Vagina (tissue), 2 donors: ENCODE data around the gene SCUBE1. TPM values are rescaled to one million over a fixed set of nuclear protein-coding genes. Genes with fewer than 3 reads are reported as not detected.

ENCODE experiments used
- DNase-seq, 2 donors: peaks; one replicate each; pipeline ENCODE4 v3.0.0-alpha.2; 2017; ENCODE audit errors: extremely low spot score in 2 of 2
- H3K27ac ChIP-seq: fragments of 200-600 bp; sonication (generic); one replicate; pipeline ENCODE4 v1.5.1; 2019
- H3K27me3 ChIP-seq: fragments of 200-600 bp; sonication (generic); one replicate; pipeline ENCODE4 v1.5.1; 2019
- H3K36me3 ChIP-seq, 2 donors: fragments of 200-600 bp; sonication (generic); one replicate each; pipeline ENCODE4 v1.5.1; 2017 to 2019
- H3K4me1 ChIP-seq: fragments of 200-600 bp; sonication (generic); one replicate; pipeline ENCODE4 v1.5.1; 2019
- H3K4me3 ChIP-seq, 2 donors: fragments of 200-600 bp; sonication (generic); 1 replicate in 1 of 2; 2 replicates in 1 of 2; pipeline ENCODE4 v1.5.1; 2016 to 2019
- H3K9me3 ChIP-seq: fragments of 200-600 bp; sonication (generic); one replicate; pipeline ENCODE4 v1.5.1; 2019
- CTCF ChIP-seq, 3 experiments: fragments of 450-650 bp in 2 of 3; fragments of 200-600 bp in 1 of 3; sonication (generic) in 1 of 3; IDR thresholded peaks; one replicate each; pipeline ENCODE4 v1.5.1; 2017 to 2019; ENCODE audit warnings: antibody characterized with exemption in 3 of 3, mild to moderate bottlenecking in 2 of 3, moderate library complexity in 2 of 3
- POLR2A ChIP-seq, 2 donors: fragments of 450-650 bp; IDR thresholded peaks; one replicate each; pipeline ENCODE4 v1.6.1; 2017; ENCODE audit warnings: antibody characterized with exemption in 2 of 2, mild to moderate bottlenecking in 2 of 2, moderate library complexity in 2 of 2
- POLR2AphosphoS5 ChIP-seq, 2 donors: sonication (generic); formaldehyde crosslinking; IDR thresholded peaks; one replicate each; pipeline ENCODE4 v1.9.0; 2017; ENCODE audit warnings: antibody characterized with exemption in 2 of 2, mild to moderate bottlenecking in 2 of 2, low read depth in 1 of 2; ENCODE audit not compliant: insufficient read depth in 1 of 2
- intact Hi-C: fragments of 100-400 bp; cut with DNase I; formaldehyde crosslinking; loops from one replicate; pipeline ENCODE4 v1.15.1; 2023
- total RNA-seq: library from RNA; depleted of rRNA; stranded (reverse); fragments of >200 nt; gene quantifications from one replicate; pipeline ENCODE4 v1.2.3, GENCODE V29; 2016

Gene SCUBE1
- total RNA-seq, 1 donor from 2014 or later, result 6.9 TPM

- intact Hi-C loops, result no loop called here
- Histone ChIP-seq H3K4me1 (no peaks in the 10 kb centered on the region), H3K27ac (no peak overlapping the region), H3K27me3 (no peaks in the 10 kb centered on the region), H3K36me3 (no peaks in the 10 kb centered on the region), H3K4me3 (no peak overlapping the region), H3K9me3 (peaks cover 3% of the 10 kb centered on the region)
- DNase-seq, result no peak
- TF ChIP-seq POLR2AphosphoS5 (IDR thresholded peaks at IDR 0.05; ENCODE audit: insufficient read depth in 1 of 2, low read depth in 1 of 2), result no peak
- no peak for TF ChIP-seq CTCF (IDR thresholded peaks at IDR 0.05)
- no peak for TF ChIP-seq POLR2A (IDR thresholded peaks at IDR 0.05)
Measured at GRCh38 chr22:43375951-43376455, 32.8 kb upstream of the SCUBE1 start.

- Histone ChIP-seq H3K9me3 (peaks cover 3% of the 10 kb centered on the region), H3K27ac (no peak overlapping the region), H3K36me3 (no peaks in the 10 kb centered on the region), H3K27me3 (no peaks in the 10 kb centered on the region), H3K4me1 (no peaks in the 10 kb centered on the region), H3K4me3 (no peak overlapping the region)
- TF ChIP-seq POLR2AphosphoS5 (IDR thresholded peaks at IDR 0.05; ENCODE audit: insufficient read depth in 1 of 2, low read depth in 1 of 2), result no peak
- TF ChIP-seq POLR2A (IDR thresholded peaks at IDR 0.05), result no peak
- no peak for TF ChIP-seq CTCF (IDR thresholded peaks at IDR 0.05)
- intact Hi-C loops, result no loop called here
- no peak for DNase-seq
Measured at GRCh38 chr22:43370036-43370435, 26.9 kb upstream of the SCUBE1 start.

- no peak for TF ChIP-seq POLR2AphosphoS5 (IDR thresholded peaks at IDR 0.05; ENCODE audit: insufficient read depth in 1 of 2, low read depth in 1 of 2)
- no peak for TF ChIP-seq POLR2A (IDR thresholded peaks at IDR 0.05)
- no peak for TF ChIP-seq CTCF (IDR thresholded peaks at IDR 0.05)
- no peaks in the 10 kb centered on the region for H3K27me3 ChIP-seq
- no peaks in the 10 kb centered on the region for H3K4me1 ChIP-seq
- no peak for DNase-seq
- H3K27ac ChIP-seq, result no peak overlapping the region
- no peak overlapping the region for H3K4me3 ChIP-seq
- H3K9me3 ChIP-seq, result no peaks in the 10 kb centered on the region
- intact Hi-C loops, result no loop called here
- H3K36me3 ChIP-seq, result no peaks in the 10 kb centered on the region
Measured at GRCh38 chr22:43365715-43366440, 22.7 kb upstream of the SCUBE1 start.

- Histone ChIP-seq H3K36me3 (no peaks in the 10 kb centered on the region), H3K4me3 (no peak overlapping the region), H3K4me1 (no peaks in the 10 kb centered on the region), H3K9me3 (no peaks in the 10 kb centered on the region), H3K27me3 (no peaks in the 10 kb centered on the region), H3K27ac (no peak overlapping the region)
- TF ChIP-seq CTCF (IDR thresholded peaks at IDR 0.05), result no peak
- TF ChIP-seq POLR2AphosphoS5 (IDR thresholded peaks at IDR 0.05; ENCODE audit: insufficient read depth in 1 of 2, low read depth in 1 of 2), result no peak
- intact Hi-C loops, result no loop called here
- DNase-seq, result no peak
Measured at GRCh38 chr22:43364169-43364435, 20.9 kb upstream of the SCUBE1 start.

GRCh38 chr22:43363315-43364168 is 20.4 kb upstream of the SCUBE1 start:
- no peak for DNase-seq
- no peaks in the 10 kb centered on the region for H3K27me3 ChIP-seq
- TF ChIP-seq POLR2A (IDR thresholded peaks at IDR 0.05) (no peak), CTCF (IDR thresholded peaks at IDR 0.05) (no peak), POLR2AphosphoS5 (IDR thresholded peaks at IDR 0.05; ENCODE audit: insufficient read depth in 1 of 2, low read depth in 1 of 2) (no peak)
- no peak overlapping the region for H3K4me3 ChIP-seq
- intact Hi-C loops, result no loop called here
- no peak overlapping the region for H3K27ac ChIP-seq
- H3K36me3 ChIP-seq, result no peaks in the 10 kb centered on the region
- no peaks in the 10 kb centered on the region for H3K4me1 ChIP-seq
- no peaks in the 10 kb centered on the region for H3K9me3 ChIP-seq
